Osteoblast (primary cell): ENCODE data around the gene BMX. TPM values are rescaled to one million over a fixed set of nuclear protein-coding genes. Genes with fewer than 3 reads are reported as not detected.

ENCODE experiments used
- DNase-seq: peaks from one replicate; pipeline ENCODE4 v3.0.0; 2011; ENCODE audit warnings: low spot score, mixed read lengths; ENCODE audit not compliant: insufficient read length; ENCODE audit errors: missing footprints
- H2AFZ ChIP-seq: 2 replicates; pipeline ENCODE4 v1.6.0; 2011; ENCODE audit warnings: mild to moderate bottlenecking, low read length
- H3K27ac ChIP-seq: 2 replicates; pipeline ENCODE4 v1.5.1; 2011; ENCODE audit warnings: mild to moderate bottlenecking, low read depth, low read length, moderate library complexity
- H3K27me3 ChIP-seq: 2 replicates; pipeline ENCODE4 v1.6.0; 2012; ENCODE audit warnings: mild to moderate bottlenecking, control low read depth, inconsistent platforms, low read length, moderate library complexity; ENCODE audit not compliant: insufficient read depth
- H3K36me3 ChIP-seq: 2 replicates; pipeline ENCODE4 v1.5.1; 2011; ENCODE audit warnings: mild to moderate bottlenecking, low read length, control low read depth, moderate library complexity; ENCODE audit not compliant: insufficient read depth
- H3K4me1 ChIP-seq: 2 replicates; pipeline ENCODE4 v1.5.1; 2011; ENCODE audit warnings: mild to moderate bottlenecking, low read length, control low read depth, moderate library complexity; ENCODE audit not compliant: insufficient read depth
- H3K4me2 ChIP-seq: 2 replicates; pipeline ENCODE4 v1.6.0; 2011; ENCODE audit warnings: mild to moderate bottlenecking, low read length; ENCODE audit not compliant: insufficient read depth
- H3K4me3 ChIP-seq: fragments of 200-600 bp; sonication (generic); 3 replicates; pipeline ENCODE4 v1.5.1; 2012; ENCODE audit warnings: mild to moderate bottlenecking, low read length, inconsistent platforms; ENCODE audit not compliant: insufficient read depth
- H3K79me2 ChIP-seq: 2 replicates; pipeline ENCODE4 v1.6.0; 2012; ENCODE audit warnings: mild to moderate bottlenecking, low read length, control low read depth, inconsistent platforms; ENCODE audit not compliant: insufficient read depth
- H3K9me3 ChIP-seq: 2 replicates; pipeline ENCODE4 v1.5.1; 2011; ENCODE audit warnings: low read depth, low read length, control low read depth
- H4K20me1 ChIP-seq: 2 replicates; pipeline ENCODE4 v1.6.0; 2012; ENCODE audit warnings: mild to moderate bottlenecking, low read length, control low read depth; ENCODE audit not compliant: insufficient read depth
- total RNA-seq: library from RNA; depleted of rRNA; stranded (reverse); fragments of >200 nt; gene quantifications from 2 replicates; pipeline ENCODE4 v1.2.3, GENCODE V29; 2012
- TF ChIP-seq, protein P1 (sequence below): IDR thresholded peaks from 2 replicates; pipeline ENCODE4 v1.5.1; 2011; ENCODE audit warnings: mild to moderate bottlenecking, low read depth, low read length, moderate library complexity; ENCODE audit errors: extremely low read depth

The BMX gene
- total RNA-seq, 1 donor: not detected

DNA sequence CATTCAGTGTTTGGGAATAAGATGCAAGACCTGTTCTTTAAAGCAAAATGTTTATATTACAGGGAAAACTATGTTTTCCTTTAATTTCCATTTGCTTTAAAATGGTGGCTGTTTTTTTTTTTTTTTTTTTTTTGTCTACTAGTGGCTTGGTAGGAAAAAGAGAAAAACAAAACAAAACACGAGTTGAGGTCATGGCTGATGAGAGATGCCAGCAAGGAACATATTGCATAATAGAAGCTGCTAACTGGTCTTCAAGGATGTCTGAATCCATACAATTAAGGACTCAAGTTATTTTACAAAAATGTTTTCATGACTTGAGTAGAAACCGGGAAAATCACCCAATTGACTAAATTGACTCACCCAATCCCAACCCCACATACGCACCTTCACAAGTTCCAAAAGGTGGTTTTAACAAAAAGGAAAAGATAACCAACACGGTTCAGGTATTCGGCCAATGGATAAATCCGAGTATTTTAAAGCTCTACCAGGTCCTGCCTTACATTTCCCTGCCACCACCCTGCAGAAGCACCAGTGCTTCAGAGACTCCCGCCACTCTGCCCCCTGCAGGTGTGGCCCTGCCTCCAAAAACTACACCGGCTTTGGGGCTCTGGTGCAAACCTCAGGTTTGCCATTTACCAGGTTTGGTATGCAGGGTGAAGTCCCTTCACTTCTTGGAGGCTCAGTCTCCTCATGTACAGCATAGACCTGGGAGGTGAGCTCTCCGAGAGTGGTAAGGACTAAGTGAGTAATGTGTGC lies 34.5 kb upstream of the BMX start:
- Histone ChIP-seq H3K4me3 (no peak overlapping the region), H2AFZ (no peak overlapping the region), H3K79me2 (no peaks in the 10 kb centered on the region), H3K27me3 (no peaks in the 10 kb centered on the region), H3K4me2 (no peak overlapping the region), H3K36me3 (no peaks in the 10 kb centered on the region), H3K27ac (no peak overlapping the region), H4K20me1 (no peaks in the 10 kb centered on the region), H3K9me3 (no peaks in the 10 kb centered on the region), H3K4me1 (no peaks in the 10 kb centered on the region)
- DNase-seq: no peak
- TF ChIP-seq, protein P1, sequence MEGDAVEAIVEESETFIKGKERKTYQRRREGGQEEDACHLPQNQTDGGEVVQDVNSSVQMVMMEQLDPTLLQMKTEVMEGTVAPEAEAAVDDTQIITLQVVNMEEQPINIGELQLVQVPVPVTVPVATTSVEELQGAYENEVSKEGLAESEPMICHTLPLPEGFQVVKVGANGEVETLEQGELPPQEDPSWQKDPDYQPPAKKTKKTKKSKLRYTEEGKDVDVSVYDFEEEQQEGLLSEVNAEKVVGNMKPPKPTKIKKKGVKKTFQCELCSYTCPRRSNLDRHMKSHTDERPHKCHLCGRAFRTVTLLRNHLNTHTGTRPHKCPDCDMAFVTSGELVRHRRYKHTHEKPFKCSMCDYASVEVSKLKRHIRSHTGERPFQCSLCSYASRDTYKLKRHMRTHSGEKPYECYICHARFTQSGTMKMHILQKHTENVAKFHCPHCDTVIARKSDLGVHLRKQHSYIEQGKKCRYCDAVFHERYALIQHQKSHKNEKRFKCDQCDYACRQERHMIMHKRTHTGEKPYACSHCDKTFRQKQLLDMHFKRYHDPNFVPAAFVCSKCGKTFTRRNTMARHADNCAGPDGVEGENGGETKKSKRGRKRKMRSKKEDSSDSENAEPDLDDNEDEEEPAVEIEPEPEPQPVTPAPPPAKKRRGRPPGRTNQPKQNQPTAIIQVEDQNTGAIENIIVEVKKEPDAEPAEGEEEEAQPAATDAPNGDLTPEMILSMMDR: peak; percentile 9

DNA sequence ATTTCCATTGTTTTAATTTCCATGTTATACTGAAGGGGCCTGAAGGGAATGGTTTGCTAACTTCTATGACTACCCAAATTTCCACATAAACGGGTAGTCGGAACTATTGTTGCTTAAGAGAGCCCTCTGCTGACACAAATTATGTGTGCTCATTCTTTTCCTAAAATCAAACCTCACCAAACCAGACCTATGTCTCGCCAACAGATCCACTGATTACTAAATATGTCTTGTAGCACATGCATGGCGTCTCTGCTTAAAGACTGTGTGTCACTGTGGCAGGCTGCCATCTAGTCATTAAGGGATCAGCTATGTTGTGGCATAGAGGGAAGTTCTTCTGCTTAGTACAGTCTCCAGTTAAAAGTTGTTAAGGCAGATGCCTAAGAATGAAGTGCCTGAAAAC lies 32.6 kb upstream of the BMX start:
- DNase-seq: peak; percentile 69
- H3K79me2 ChIP-seq: no peaks in the 10 kb centered on the region
- no peak overlapping the region for H3K4me2 ChIP-seq
- no peak overlapping the region for H3K4me3 ChIP-seq
- H3K9me3 ChIP-seq: no peaks in the 10 kb centered on the region
- no peak overlapping the region for H2AFZ ChIP-seq
- no peaks in the 10 kb centered on the region for H3K4me1 ChIP-seq
- no peaks in the 10 kb centered on the region for H3K27me3 ChIP-seq
- H3K27ac ChIP-seq: no peak overlapping the region
- TF ChIP-seq, protein P1: peak; percentile 58
- no peaks in the 10 kb centered on the region for H3K36me3 ChIP-seq
- no peaks in the 10 kb centered on the region for H4K20me1 ChIP-seq

DNA sequence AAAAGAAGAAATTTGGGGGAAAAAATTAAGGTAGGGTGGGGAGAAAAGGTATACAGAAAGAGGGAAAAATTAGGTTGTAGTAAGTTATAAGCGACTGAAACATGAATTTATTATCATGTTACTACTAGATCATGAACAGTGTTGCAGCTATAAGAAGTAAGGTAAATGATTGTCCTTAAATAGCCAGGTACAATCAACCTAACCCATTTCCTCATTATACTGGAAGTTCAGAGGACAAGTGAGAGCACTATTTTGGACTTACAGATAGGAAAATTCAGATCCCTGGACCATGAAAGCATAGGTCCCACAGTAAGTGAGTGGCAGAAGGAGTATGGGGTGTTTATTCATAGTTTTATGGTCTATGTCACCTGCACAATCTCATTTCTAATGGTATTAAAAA lies 31.0 kb upstream of the BMX start:
- Histone ChIP-seq H3K9me3 (no peaks in the 10 kb centered on the region), H3K4me1 (no peaks in the 10 kb centered on the region), H3K36me3 (no peaks in the 10 kb centered on the region), H3K4me3 (no peak overlapping the region), H3K79me2 (no peaks in the 10 kb centered on the region), H3K4me2 (no peak overlapping the region), H2AFZ (no peak overlapping the region), H4K20me1 (no peaks in the 10 kb centered on the region), H3K27me3 (no peaks in the 10 kb centered on the region), H3K27ac (no peak overlapping the region)
- DNase-seq: peak; percentile 21
- TF ChIP-seq, protein P1: no peak

DNA sequence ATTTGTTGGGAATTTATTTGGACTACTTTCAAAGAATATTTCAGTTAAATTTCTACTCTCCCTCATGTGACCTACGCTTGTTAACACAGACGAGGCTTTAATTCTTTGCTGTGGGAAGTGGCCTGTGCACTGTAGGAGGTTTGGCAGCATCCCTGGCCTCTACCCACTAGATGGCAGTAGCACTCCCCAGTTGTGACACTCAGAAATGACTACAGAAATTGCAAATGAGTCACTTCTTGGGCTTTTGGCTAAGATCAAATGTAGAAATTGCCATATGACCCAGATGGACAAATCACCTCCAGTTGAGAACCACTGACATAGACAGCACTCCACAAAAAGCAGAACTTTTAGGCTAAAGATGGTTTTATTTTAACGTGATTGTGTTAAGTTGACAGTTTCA lies 29.6 kb upstream of the BMX start:
- H3K27me3 ChIP-seq: no peaks in the 10 kb centered on the region
- H3K4me3 ChIP-seq: no peak overlapping the region
- no peaks in the 10 kb centered on the region for H3K9me3 ChIP-seq
- no peak overlapping the region for H3K27ac ChIP-seq
- H4K20me1 ChIP-seq: no peaks in the 10 kb centered on the region
- H3K4me2 ChIP-seq: no peak overlapping the region
- TF ChIP-seq, protein P1: peak; percentile 95
- no peaks in the 10 kb centered on the region for H3K79me2 ChIP-seq
- H3K36me3 ChIP-seq: no peaks in the 10 kb centered on the region
- H3K4me1 ChIP-seq: no peaks in the 10 kb centered on the region
- no peak overlapping the region for H2AFZ ChIP-seq
- no peak for DNase-seq
